HG03064 (cell line): ENCODE data around the gene EFNA5.

Source experiments
- ATAC-seq: cut with Tn5 transposase; IDR thresholded peaks from one replicate; pipeline ENCODE4 v1.9.1; 2021; ENCODE audit warnings: low read depth; ENCODE audit not compliant: unreplicated experiment

EFNA5 gene

GRCh38 chr5:107554776-107555424, 115.8 kb downstream of the EFNA5 start:
- ATAC-seq = no peak

DNA sequence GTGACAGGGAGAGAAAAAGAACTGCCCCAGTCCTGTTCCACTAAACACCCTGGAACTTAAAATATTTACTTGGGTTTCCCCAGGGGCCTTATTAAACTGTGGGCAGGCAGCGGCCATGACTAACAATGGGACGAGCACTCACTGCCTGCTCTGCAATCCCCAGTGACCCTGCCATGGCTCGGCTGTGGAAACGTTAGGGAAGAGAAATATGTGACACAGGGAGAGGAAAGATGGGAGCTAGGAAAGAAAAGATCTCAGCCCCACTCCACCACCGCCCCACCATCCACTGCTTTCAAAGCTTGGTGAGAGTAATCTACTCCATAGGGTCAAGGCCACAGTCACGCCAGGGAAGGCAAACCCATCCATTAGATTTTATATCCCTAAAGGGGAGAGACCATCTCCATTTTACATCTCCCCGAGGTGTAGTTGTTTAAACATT, 117.6 kb downstream of the EFNA5 start:
- no peak for ATAC-seq

DNA sequence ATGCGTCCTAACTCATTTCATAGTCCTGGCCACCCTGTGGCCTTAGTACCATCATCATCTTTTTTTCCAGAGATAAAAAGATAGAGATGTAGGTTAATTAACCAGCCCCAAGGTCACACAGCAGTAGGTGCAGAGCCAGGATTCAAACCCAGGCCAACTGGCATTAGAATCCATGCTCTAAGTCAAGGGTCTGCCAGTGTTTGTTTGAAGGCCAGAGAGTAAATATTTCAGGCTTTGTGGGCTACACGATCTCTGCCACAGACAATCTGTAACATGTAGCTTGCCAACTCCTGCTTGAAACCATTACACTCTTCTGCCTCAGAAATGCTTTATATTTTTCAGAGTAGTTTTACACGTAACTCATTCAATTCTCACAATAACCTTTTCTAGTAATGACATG, 119.6 kb downstream of the EFNA5 start:
- ATAC-seq = no peak

DNA sequence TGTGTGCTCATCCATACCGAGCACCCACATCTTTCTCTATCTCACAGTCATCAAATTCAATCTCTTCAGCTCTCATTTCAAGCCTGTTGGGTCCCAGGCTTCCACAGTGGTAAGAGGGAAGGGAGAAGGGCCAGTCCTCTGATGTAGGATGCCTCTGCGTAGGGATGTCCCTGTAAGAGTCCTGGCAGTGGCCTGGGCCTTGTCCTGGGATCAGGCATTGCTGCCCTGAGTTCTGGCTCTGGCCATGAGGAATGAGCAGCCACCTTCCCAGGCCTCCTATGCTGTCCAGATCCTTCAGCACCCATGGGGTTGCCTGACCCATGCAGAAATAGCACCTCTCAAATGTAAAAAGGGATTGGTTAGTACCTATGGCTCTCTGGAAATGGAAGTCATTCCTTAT, 121.2 kb downstream of the EFNA5 start:
- ATAC-seq = no peak

DNA sequence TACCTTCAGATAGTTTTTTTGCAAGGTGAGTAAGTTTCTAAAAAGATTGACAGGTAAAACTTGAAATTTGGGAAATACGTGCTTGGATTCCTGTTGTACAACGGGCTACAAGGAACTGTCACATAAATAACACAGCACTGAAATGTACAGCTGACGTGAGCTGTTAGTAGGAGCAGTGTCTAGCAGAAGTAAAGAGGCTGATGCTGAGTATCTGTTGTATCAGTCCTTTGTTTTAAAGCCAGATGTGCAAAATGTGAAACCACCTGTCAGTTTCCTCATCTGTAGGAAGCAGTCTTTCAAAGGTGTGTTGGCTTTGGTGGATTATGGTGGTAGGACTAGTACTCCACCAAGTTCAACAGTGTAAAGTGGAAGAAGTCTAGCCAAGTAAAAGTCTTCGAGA, 122.3 kb downstream of the EFNA5 start:
- no peak for ATAC-seq

- ATAC-seq = no peak
These were observed 124.0 kb downstream of the EFNA5 start for GRCh38 chr5:107546719-107547118.

DNA sequence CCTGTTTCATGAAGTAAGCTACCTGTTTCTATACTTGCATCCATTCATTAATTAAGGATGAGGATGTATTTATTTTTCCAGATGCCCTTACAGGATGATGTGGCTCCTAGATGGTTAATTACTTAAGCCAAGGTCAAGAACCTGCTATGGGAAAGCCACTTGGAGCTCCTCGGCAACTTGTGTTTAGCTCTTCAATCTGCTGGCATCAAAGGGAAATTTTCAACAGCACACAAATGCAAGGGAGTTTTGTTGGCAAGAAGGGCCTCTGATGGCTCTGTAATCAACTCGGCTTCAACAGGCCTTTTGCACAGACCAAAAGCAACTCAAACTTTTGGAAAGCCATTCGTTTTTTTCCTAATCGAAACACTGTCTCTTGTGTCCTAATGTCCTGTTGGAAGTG, 125.3 kb downstream of the EFNA5 start:
- ATAC-seq = no peak

DNA sequence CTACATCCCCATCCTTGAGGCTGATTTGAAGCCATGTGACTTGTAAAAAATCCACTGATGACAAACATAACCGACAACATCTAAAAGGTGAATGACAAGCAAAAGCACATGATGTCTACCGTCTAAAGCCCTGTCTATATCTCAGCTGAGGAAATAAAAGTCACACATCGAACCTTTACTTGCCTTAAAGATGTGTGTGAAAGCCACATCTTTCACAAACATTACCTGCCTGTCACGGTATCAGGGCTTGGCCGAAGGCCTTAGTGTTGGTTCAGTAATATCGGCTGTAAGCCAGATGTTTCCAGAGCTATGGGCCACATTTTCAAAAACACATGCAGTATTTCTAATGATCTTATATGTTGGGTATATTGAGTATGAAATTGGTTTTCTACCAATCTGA, 125.8 kb downstream of the EFNA5 start:
- ATAC-seq = no peak

DNA sequence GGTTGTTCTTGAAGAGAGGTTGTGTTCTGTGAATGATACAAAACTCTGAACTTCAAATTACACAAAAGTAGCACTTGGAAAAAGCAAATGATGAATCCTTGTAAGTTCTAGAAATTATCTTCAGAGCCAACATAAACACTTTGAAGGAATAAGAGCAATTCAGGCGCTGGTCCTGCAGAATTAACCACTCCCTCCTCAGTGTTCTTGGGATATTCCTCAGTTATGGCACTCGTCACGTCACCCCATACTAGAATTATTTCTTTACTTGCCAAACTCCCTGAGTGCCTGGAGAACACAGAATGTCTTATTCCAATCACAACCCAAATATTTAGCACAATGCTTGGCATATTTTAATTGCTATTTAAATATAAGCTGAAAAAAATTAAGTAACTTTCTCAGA, 126.3 kb downstream of the EFNA5 start:
- no peak for ATAC-seq

GRCh38 chr5:107543868-107544267, 126.9 kb downstream of the EFNA5 start:
- no peak for ATAC-seq

- ATAC-seq = no peak
These were observed 127.9 kb downstream of the EFNA5 start for GRCh38 chr5:107542831-107543231.

GRCh38 chr5:107542428-107542827, 128.3 kb downstream of the EFNA5 start:
- ATAC-seq = no peak

DNA sequence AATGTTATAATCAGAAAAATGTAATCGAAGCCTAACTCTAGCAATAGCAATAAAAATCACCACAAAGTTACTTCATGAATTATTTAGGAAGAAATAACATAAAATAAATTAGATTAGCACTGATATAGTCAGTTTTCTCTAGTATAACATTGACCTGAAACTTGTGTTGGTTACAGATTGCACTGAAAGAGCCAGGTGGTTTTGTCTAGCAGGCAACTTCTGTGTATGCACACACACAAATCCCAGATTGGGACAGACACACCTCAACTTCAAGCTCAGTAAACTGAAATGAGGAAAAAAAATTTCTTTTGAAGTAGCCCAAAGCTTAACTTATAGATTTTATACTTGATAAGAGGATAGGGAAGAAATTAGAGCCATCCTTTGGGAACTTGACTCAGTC, 129.3 kb downstream of the EFNA5 start:
- no peak for ATAC-seq

- ATAC-seq = no peak
These were observed 130.9 kb downstream of the EFNA5 start for GRCh38 chr5:107539726-107540330.

- ATAC-seq = no peak
These were observed 131.8 kb downstream of the EFNA5 start for GRCh38 chr5:107538805-107539445.

DNA sequence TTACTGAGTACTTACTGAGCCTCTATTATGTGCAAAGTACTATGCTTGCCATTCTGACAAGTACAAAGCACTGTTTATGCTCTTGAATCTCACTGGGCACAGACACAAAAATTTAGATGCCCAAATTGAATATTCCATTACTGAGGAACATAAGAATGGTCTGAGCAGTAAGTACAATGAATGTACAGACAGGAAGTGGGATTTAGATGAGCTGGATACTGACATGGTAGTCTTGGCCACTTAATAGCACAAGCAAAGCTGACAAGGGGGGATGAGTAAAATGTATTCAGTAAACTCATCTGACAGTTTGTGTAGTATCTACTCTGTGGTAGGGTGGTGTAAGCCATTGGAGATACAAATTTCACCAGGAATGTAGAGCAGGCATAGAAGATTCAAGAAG, 132.4 kb downstream of the EFNA5 start:
- ATAC-seq = no peak

DNA sequence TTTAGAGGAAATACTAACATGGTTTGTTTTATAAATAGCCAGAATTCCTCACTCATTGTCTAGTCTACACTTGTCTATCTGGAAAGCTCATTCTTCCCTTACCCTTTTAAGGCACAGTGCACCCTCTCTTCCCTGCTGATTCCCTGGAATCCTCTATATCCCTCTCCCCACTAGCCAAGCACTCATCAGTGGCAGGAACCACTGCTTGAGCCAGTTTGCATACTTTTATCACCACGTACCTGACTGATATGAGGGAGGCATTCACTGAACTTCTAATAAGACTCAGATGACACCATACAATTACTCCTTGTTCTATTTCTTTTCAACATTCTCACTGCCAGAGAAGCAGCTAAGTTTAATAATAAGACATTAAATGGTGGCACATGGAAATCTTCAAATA, 134.9 kb downstream of the EFNA5 start:
- ATAC-seq = no peak

- ATAC-seq = no peak
These were observed 136.5 kb downstream of the EFNA5 start for GRCh38 chr5:107533910-107534876.

GRCh38 chr5:107532916-107533315, 137.8 kb downstream of the EFNA5 start:
- ATAC-seq = no peak

DNA sequence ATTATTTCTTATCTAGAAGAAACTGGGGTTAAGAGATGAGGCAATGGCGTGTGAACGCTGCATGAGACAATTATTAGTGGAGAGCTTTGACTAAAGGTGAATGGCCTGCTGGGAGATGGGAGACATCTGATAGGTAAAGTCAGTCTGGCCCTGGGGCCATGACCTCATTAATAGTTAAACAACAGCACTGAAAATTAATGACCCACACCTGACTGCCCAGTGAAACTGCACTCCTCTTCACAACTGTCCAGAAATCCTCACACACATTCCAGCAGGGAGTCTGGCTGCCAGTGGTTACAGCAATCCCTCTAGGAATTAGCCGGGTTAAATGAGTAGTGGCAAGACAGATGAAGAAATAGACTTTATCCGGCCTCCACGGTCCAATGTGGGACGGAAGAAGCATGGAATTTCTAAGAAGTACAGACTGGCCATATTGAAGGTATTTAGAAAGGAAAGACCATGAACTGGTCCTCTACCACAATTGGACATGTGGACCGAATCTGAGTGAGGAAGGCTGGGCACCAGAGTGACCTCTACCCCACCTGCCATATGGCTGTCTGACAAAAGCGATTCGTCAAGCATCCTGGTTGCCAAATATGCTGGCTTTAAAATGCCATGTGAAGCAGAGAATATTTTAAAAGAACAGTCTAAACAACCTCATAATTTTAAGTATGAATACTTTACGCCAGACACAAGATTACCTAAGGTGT, 138.4 kb downstream of the EFNA5 start:
- ATAC-seq = no peak
